Kidney (tissue), 14 donors: ENCODE measurements around the gene ISM1. TPM values are rescaled to one million over a fixed set of nuclear protein-coding genes. Genes with fewer than 3 reads are reported as not detected.

Experiments
- DNase-seq, 5 donors: peaks; one replicate each; pipeline ENCODE4 v3.0.0-alpha.2; 2013 to 2020
- FAIRE-seq: peaks from 2 replicates; lab custom pipeline; 2012; peaks lifted over from hg19 to GRCh38; lab: Jason Lieb, UNC
- H3K27ac ChIP-seq, 2 donors: one replicate each; pipeline ENCODE4 v1.7.0; 2013; ENCODE audit warnings: low read depth in 2 of 2, low read length in 2 of 2, inconsistent platforms in 1 of 2
- H3K27me3 ChIP-seq: one replicate; pipeline ENCODE4 v1.7.1; 2013; ENCODE audit warnings: low read length, inconsistent platforms; ENCODE audit not compliant: control insufficient read depth, insufficient read depth
- H3K36me3 ChIP-seq, 3 donors: one replicate each; pipeline versions ENCODE4 v1.7.0 to v1.7.1; 2013; ENCODE audit warnings: low read length in 3 of 3, control low read depth in 1 of 3, inconsistent platforms in 1 of 3; ENCODE audit not compliant: insufficient read depth in 3 of 3, control insufficient read depth in 2 of 3
- H3K4me1 ChIP-seq, 3 donors: one replicate each; pipeline versions ENCODE4 v1.7.0 to v1.7.1; 2013; ENCODE audit warnings: low read length in 3 of 3, inconsistent platforms in 1 of 3, low read depth in 1 of 3; ENCODE audit not compliant: control insufficient read depth in 2 of 3, insufficient read depth in 2 of 3
- H3K4me3 ChIP-seq, 3 donors: one replicate each; pipeline versions ENCODE4 v1.7.0 to v1.8.1; 2013; ENCODE audit warnings: low read length in 3 of 3, control low read depth in 1 of 3, inconsistent platforms in 1 of 3
- H3K9ac ChIP-seq, 3 donors: one replicate each; pipeline versions ENCODE4 v1.7.0 to v1.7.1; 2013; ENCODE audit warnings: low read length in 3 of 3, control low read depth in 1 of 3, inconsistent platforms in 1 of 3
- H3K9me3 ChIP-seq, 3 donors: one replicate each; pipeline versions ENCODE4 v1.7.0 to v1.7.1; 2013; ENCODE audit warnings: low read length in 3 of 3, control low read depth in 1 of 3, inconsistent platforms in 1 of 3; ENCODE audit not compliant: control insufficient read depth in 2 of 3, insufficient read depth in 1 of 3
- intact Hi-C: fragments of 100-400 bp; cut with DNase I; formaldehyde crosslinking; loops from one replicate; pipeline ENCODE4 v1.11.1; 2022
- polyA plus RNA-seq: library from polyadenylated mRNA; stranded (reverse); fragments of 350-450 nt; fragmentation: Illumina TruSeq; extraction: RNeasy Lipid Tissue Mini Kit (QIAGEN cat#74804); gene quantifications from one replicate; pipeline ENCODE4 v1.2.3, GENCODE V29; 2014; ENCODE audit warnings: low read depth, low replicate concordance; ENCODE audit not compliant: insufficient read depth
- total RNA-seq: library from RNA; stranded (reverse); fragmentation: NEBNext Ultra II Directional; extraction: Animal tissue kit (Norgen Biotek cat#: 25700); gene quantifications from one replicate; pipeline ENCODE4 v1.2.1, GENCODE V29; 2021
- TF ChIP-seq, protein P1 (sequence below): IDR thresholded peaks from 3 replicates; pipeline ENCODE4 v1.5.1; 2012; ENCODE audit warnings: mild to moderate bottlenecking, moderate library complexity, borderline replicate concordance; ENCODE audit not compliant: insufficient read depth; ENCODE audit errors: extremely low read depth
- donor health status: control.
- donor health status: control.
- donor health status: control.
- donor health status: control.
- donor health status: control.
- donor health status: DM: yes; HTN: yes; CAD: no.
- donor health status: Normal renal cell carcinoma (clear cell type).

Gene ISM1
- total and polyA plus RNA-seq, 2 donors from 2014 or later: 2.0 to 2.6 TPM

DNA sequence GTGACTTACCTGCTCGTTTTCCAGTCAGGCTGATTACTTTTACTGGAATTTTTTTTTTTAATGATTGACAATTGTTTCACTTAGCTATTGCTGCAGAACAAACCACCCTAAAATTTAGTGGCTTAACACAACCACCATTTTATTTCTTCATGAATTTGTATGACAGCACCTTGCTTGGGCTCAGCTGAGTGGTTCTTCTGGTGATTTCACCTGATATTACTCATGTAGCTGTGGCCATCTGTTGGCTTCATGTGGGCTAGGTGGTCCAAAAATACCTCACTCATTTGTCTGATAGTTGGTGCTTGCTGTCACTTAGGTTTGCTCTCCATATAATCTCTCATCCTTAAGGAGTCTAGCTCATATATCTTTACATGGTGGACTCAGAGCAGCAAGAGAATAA is 5.3 kb downstream of the ISM1 start:
- DNase-seq (no peak), FAIRE-seq (no peak)
- H3K9ac ChIP-seq: no peak overlapping the region
- peaks cover 0 to 5% (median 0%) of the 10 kb centered on the region in 3 donors for H3K4me1 ChIP-seq
- no peak overlapping the region for H3K4me3 ChIP-seq
- H3K9me3 ChIP-seq: peaks cover 0 to 7% (median 0%) of the 10 kb centered on the region in 3 donors
- no peaks in the 10 kb centered on the region for H3K36me3 ChIP-seq
- H3K27ac ChIP-seq: no peak overlapping the region
- intact Hi-C loops: no loop called here
- TF ChIP-seq, protein P1, sequence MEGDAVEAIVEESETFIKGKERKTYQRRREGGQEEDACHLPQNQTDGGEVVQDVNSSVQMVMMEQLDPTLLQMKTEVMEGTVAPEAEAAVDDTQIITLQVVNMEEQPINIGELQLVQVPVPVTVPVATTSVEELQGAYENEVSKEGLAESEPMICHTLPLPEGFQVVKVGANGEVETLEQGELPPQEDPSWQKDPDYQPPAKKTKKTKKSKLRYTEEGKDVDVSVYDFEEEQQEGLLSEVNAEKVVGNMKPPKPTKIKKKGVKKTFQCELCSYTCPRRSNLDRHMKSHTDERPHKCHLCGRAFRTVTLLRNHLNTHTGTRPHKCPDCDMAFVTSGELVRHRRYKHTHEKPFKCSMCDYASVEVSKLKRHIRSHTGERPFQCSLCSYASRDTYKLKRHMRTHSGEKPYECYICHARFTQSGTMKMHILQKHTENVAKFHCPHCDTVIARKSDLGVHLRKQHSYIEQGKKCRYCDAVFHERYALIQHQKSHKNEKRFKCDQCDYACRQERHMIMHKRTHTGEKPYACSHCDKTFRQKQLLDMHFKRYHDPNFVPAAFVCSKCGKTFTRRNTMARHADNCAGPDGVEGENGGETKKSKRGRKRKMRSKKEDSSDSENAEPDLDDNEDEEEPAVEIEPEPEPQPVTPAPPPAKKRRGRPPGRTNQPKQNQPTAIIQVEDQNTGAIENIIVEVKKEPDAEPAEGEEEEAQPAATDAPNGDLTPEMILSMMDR: no peak
- peaks cover 2% of the 10 kb centered on the region for H3K27me3 ChIP-seq

DNA sequence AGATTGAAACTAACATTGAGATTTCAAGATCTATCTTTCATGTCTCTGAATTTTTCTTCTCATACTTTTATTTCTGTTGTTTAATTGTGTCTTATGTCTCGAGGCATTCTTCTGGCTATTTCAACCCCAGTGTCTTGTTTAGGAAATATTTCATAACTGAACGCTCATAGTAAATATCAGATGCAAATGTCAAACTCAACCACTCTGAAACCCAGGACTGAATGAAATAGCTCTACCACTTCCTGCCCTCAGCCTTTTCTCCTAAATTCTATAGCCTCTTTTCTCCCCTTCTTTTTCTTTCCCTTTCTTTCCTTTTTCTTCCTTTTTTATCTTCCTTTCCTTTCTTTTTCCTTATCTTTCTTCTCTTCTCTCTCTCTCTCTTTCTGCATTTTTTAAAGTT is 7.7 kb downstream of the ISM1 start:
- Histone ChIP-seq H3K27ac (no peak overlapping the region), H3K9ac (no peak overlapping the region), H3K9me3 (peaks cover 0 to 7% (median 0%) of the 10 kb centered on the region in 3 donors), H3K4me1 (no peaks in the 10 kb centered on the region), H3K4me3 (no peak overlapping the region), H3K36me3 (no peaks in the 10 kb centered on the region), H3K27me3 (no peaks in the 10 kb centered on the region)
- DNase-seq (no peak), FAIRE-seq (no peak)
- intact Hi-C loops: no loop called here
- TF ChIP-seq, protein P1: no peak

DNA sequence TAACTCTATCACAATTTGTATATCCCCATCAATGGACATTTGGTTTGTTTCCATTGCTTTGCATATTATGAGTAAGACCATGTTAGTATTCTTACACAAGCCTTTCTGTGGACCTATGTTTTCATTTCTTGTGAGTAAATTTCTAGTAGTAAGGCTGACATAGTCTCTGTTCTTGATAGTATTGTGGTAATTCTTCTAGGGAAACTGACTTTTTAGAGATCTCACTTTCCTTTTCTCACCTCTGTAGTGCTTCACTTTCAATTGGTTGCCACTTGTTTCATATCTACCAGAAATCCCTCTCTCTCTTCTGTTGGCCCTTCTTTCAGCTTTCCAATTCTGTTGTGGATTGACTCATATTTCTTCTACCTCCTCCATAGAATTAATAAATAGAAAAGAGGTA is 8.5 kb downstream of the ISM1 start:
- Histone ChIP-seq H3K36me3 (no peaks in the 10 kb centered on the region), H3K27ac (no peak overlapping the region), H3K4me1 (no peaks in the 10 kb centered on the region), H3K4me3 (no peak overlapping the region), H3K27me3 (no peaks in the 10 kb centered on the region), H3K9me3 (peaks cover 0 to 7% (median 0%) of the 10 kb centered on the region in 3 donors), H3K9ac (no peak overlapping the region)
- intact Hi-C loops: no loop called here
- TF ChIP-seq, protein P1: no peak
- FAIRE-seq (no peak), DNase-seq (no peak)
